Hindlimb muscle (tissue), 1 donor: Measurements from ENCODE around the gene SACS. TPM values are rescaled to one million over a fixed set of nuclear protein-coding genes. Genes with fewer than 3 reads are reported as not detected.
A peak's percentile ranks its signal among the peaks of the same experiment; 100 is the strongest.
"Not testable (repeated sequence)": the region's sequence is repeated elsewhere in the genome, so short reads cannot be mapped to it uniquely, and the experiment has no call there.

Experiments used
- DNase-seq: peaks from one replicate; pipeline ENCODE4 v3.0.0-alpha.2; 2013
- polyA plus RNA-seq: library from polyadenylated mRNA; unstranded; fragments of 120-200 nt; gene quantifications from one replicate; pipeline ENCODE4 v1.2.1, GENCODE V29; 2013; ENCODE audit not compliant: insufficient read length

Gene SACS
- polyA plus RNA-seq, 1 donor = 42.9 TPM

GRCh38 chr13:23456437-23457210 is 23.1 kb upstream of the SACS start:
- no peak for DNase-seq

- DNase-seq = no peak
Observed at GRCh38 chr13:23455401-23456185, 22.1 kb upstream of the SACS start.

- DNase-seq = no peak
Observed at GRCh38 chr13:23453132-23453531, 19.6 kb upstream of the SACS start.

GRCh38 chr13:23450340-23451046 is 17.0 kb upstream of the SACS start:
- DNase-seq = peak; percentile 62

- no peak for DNase-seq
Observed at GRCh38 chr13:23449398-23450162, 16.1 kb upstream of the SACS start.

- DNase-seq = no peak
Observed at GRCh38 chr13:23447927-23448326, 14.4 kb upstream of the SACS start.

- DNase-seq = no peak
Observed at GRCh38 chr13:23445794-23446193, 12.3 kb upstream of the SACS start.

GRCh38 chr13:23443878-23444277 is 10.4 kb upstream of the SACS start:
- no peak for DNase-seq

GRCh38 chr13:23443110-23443509 is 9.6 kb upstream of the SACS start:
- no peak for DNase-seq

- DNase-seq = no peak
Observed at GRCh38 chr13:23440821-23441618, 7.5 kb upstream of the SACS start.

- DNase-seq = not testable (repeated sequence)
Observed at GRCh38 chr13:23440324-23440723, 6.8 kb upstream of the SACS start.

GRCh38 chr13:23437916-23438315 is 4.4 kb upstream of the SACS start:
- DNase-seq = no peak

- no peak for DNase-seq
Observed at GRCh38 chr13:23436680-23437079, 3.2 kb upstream of the SACS start.

- no peak for DNase-seq
Observed at GRCh38 chr13:23434491-23434890, 989 bp upstream of the SACS start.

- DNase-seq = no peak
Observed at GRCh38 chr13:23432626-23433025, 876 bp downstream of the SACS start.

- DNase-seq = no peak
Observed at GRCh38 chr13:23430664-23431063, 2.8 kb downstream of the SACS start.

GRCh38 chr13:23427881-23428528 is 5.5 kb downstream of the SACS start:
- peak; percentile 28 for DNase-seq

GRCh38 chr13:23427342-23427843 is 6.1 kb downstream of the SACS start:
- DNase-seq = peak; percentile 34

- no peak for DNase-seq
Observed at GRCh38 chr13:23421596-23421995, 11.9 kb downstream of the SACS start.

- no peak for DNase-seq
Observed at GRCh38 chr13:23418776-23419683, 14.5 kb downstream of the SACS start.
